Liver (tissue), 3 donors: ENCODE data around the gene IFTAP.

ENCODE experiments used
- EGR1 ChIP-seq, 2 donors: IDR thresholded peaks; 2 replicates each; pipeline ENCODE4 v1.6.1; 2016 to 2018; ENCODE audit warnings: antibody characterized with exemption in 2 of 2, low read depth in 2 of 2
- GABPA ChIP-seq, 2 donors: IDR thresholded peaks in 1 of 2; conservative IDR thresholded peaks in 1 of 2; 2 replicates each; pipeline ENCODE4 v1.6.1; 2016; ENCODE audit warnings: antibody characterized with exemption in 2 of 2, mild to moderate bottlenecking in 1 of 2, moderate library complexity in 1 of 2
- HNF4A ChIP-seq, 2 donors: conservative IDR thresholded peaks; 2 replicates each; pipeline ENCODE4 v1.6.1; 2016; ENCODE audit warnings: antibody characterized with exemption in 2 of 2, mild to moderate bottlenecking in 2 of 2
- HNF4G ChIP-seq: IDR thresholded peaks from 2 replicates; pipeline ENCODE4 v1.6.1; 2016; ENCODE audit warnings: antibody characterized with exemption
- JUND ChIP-seq, 2 donors: IDR thresholded peaks; 2 replicates each; pipeline ENCODE4 v1.6.1; 2016; ENCODE audit warnings: antibody characterized with exemption in 2 of 2
- RAD21 ChIP-seq, 2 donors: IDR thresholded peaks; 2 replicates each; pipeline ENCODE4 v1.6.1; 2016; ENCODE audit warnings: antibody characterized with exemption in 2 of 2, mild to moderate bottlenecking in 2 of 2
- TAF1 ChIP-seq: conservative IDR thresholded peaks from 2 replicates; pipeline ENCODE4 v1.6.1; 2016; ENCODE audit warnings: antibody characterized with exemption, mild to moderate bottlenecking
- TF ChIP-seq, protein P1 (sequence below): fragments of 150-350 bp; IDR thresholded peaks from 2 replicates; pipeline ENCODE4 v1.5.1; 2017; ENCODE audit warnings: improper control_type of control experiment, low read depth, low read length; ENCODE audit not compliant: missing input control
- TF ChIP-seq, protein P2 (sequence below): IDR thresholded peaks from 2 replicates; pipeline ENCODE4 v1.6.1; 2016; ENCODE audit warnings: antibody characterized with exemption
- donor health status: healthy.
- donor health status: healthy.

GRCh38 chr11:36702330-36703054 lies 108.2 kb downstream of the IFTAP start:
- TF ChIP-seq RAD21 (IDR thresholded peaks at IDR 0.05) (peak; percentile 97 to 98), EGR1 (IDR thresholded peaks at IDR 0.05; ENCODE audit: low read depth in 2 of 2) (no peak), HNF4A (conservative IDR thresholded peaks at IDR 0.05) (peak in 1 of 2 donors; percentile 47), HNF4G (peak; percentile 12), JUND (IDR thresholded peaks at IDR 0.05) (no peak), TAF1 (no peak), GABPA (IDR thresholded peaks at IDR 0.05 in 1 of 2, conservative IDR thresholded peaks at IDR 0.05 in 1 of 2) (no peak)
- TF ChIP-seq, protein P1, sequence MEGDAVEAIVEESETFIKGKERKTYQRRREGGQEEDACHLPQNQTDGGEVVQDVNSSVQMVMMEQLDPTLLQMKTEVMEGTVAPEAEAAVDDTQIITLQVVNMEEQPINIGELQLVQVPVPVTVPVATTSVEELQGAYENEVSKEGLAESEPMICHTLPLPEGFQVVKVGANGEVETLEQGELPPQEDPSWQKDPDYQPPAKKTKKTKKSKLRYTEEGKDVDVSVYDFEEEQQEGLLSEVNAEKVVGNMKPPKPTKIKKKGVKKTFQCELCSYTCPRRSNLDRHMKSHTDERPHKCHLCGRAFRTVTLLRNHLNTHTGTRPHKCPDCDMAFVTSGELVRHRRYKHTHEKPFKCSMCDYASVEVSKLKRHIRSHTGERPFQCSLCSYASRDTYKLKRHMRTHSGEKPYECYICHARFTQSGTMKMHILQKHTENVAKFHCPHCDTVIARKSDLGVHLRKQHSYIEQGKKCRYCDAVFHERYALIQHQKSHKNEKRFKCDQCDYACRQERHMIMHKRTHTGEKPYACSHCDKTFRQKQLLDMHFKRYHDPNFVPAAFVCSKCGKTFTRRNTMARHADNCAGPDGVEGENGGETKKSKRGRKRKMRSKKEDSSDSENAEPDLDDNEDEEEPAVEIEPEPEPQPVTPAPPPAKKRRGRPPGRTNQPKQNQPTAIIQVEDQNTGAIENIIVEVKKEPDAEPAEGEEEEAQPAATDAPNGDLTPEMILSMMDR: peak; percentile 93
- TF ChIP-seq, protein P2, sequence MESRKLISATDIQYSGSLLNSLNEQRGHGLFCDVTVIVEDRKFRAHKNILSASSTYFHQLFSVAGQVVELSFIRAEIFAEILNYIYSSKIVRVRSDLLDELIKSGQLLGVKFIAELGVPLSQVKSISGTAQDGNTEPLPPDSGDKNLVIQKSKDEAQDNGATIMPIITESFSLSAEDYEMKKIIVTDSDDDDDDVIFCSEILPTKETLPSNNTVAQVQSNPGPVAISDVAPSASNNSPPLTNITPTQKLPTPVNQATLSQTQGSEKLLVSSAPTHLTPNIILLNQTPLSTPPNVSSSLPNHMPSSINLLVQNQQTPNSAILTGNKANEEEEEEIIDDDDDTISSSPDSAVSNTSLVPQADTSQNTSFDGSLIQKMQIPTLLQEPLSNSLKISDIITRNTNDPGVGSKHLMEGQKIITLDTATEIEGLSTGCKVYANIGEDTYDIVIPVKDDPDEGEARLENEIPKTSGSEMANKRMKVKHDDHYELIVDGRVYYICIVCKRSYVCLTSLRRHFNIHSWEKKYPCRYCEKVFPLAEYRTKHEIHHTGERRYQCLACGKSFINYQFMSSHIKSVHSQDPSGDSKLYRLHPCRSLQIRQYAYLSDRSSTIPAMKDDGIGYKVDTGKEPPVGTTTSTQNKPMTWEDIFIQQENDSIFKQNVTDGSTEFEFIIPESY: no peak
